Left colon (tissue), 2 donors: ENCODE measurements around the gene ANKRD31. TPM values are rescaled to one million over a fixed set of nuclear protein-coding genes. Genes with fewer than 3 reads are reported as not detected.

Experiments used
- ATAC-seq: fragments of 200-7000 bp; cut with Tn5 transposase; one replicate; pipeline ENCODE4 v1.9.1; 2020; ENCODE audit warnings: mild to moderate bottlenecking, moderate library complexity
- DNase-seq, 2 donors: peaks; one replicate each; pipeline ENCODE4 v3.0.0-alpha.2; 2020
- intact Hi-C, 2 donors: fragments of 100-400 bp; cut with DNase I in 1 of 2; cut with micrococcal nuclease in 1 of 2; formaldehyde crosslinking; loops; one replicate each; pipeline versions ENCODE4 v1.11.2 to v1.14.0; 2022; cut with DNase I, micrococcal nuclease
- total RNA-seq, 2 donors: library from RNA; stranded (reverse); fragmentation: NEBNext Ultra II Directional; extraction: Animal tissue kit (Norgen Biotek cat#: 25700); gene quantifications; one replicate each; pipeline ENCODE4 v1.2.1, GENCODE V29; 2021
- donor health status: DM: no; HTN: no; CAD: no.
- donor health status: DM: yes; HTN: yes; CAD: no.

Gene ANKRD31
- total RNA-seq, 2 donors from 2014 or later = 0.11 TPM; not detected in 1

DNA sequence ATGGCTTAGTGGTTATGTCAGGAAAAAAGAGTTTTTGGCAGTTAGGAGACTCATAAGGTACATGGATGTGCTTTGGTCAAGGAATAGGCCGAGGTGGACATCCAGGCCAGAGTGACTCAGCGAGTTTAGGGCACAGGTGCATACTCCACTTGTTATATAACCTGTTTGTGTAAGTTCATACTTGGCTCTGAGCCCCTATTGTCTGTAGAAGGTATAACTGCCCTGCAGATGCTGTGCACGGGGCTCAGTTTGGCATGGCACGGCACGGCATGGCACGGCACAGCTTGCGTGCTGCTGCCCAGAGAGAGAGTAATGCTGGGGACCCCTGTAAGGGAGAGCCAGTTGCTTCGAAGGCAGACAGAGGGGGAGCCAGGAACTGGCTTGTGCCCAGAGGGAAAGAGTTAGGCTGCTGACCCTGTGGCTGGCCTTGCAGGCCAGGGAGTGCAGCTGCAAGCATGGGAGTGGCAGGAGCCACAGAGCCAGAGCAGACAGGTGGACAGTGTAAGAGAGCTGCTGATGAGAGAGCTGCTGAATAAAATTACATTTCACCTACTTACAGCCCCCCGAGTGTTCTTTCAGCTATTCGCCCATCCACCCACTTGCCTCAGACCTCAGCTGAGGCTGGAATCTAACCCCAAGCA is 216.5 kb downstream of the ANKRD31 start:
- ATAC-seq = no peak
- DNase-seq = no peak
- intact Hi-C loops = no loop called here

DNA sequence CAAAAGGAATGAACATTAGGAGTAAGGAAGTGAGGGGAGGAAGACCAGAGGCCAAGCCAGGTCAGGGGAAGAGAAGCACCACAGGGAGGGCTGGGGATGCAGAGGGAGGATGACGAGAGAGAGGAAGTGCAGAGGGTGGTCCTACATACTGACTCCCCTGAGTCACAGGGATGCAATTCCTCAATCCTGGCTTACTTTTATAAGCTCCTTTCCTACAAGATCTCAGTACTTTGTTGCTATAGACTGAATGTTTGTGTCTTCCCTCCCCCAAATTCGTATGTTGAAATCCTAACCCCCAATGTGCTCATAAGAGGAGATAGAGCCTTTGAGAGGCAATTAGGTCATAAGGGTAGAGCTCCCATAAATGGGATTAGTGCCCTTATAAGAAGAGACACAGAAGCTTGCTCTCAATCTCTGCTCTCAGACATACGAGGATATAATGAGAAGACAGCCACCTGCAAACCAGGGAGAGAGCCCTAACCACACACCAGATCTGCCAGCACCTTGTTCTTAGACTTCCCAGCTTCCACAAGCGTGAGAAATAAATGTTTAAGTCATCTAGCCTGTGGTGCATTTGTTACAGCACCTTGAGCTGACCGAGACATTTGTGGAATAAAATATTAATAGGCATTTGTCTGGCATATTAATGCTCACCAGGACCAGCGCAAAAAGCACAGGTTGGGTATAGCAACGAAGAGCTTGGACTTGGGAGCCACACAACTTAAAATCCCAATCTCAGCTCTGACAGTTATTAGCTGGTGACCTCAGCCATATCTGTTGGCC is 217.7 kb downstream of the ANKRD31 start:
- intact Hi-C loops = no loop called here
- no peak for ATAC-seq
- DNase-seq = no peak

Other genes with a start within 250 kb of the ANKRD31 start
- 1 to 10 TPM in 1 of 2 donors, under 1 TPM in 1; 0.79 to 3.1 TPM for gene GCNT4, start 184.3 kb downstream of the ANKRD31 start, total RNA-seq
- 100 to 1,000 TPM; 182 to 293 TPM for gene HMGCR, start 100.3 kb upstream of the ANKRD31 start, total RNA-seq